HUDEP-2 (cell line): ENCODE data around the gene APEH.

ENCODE experiments used
- DNase-seq, 76 experiments: peaks; one replicate each; lab custom pipeline; 2025; ENCODE audit not compliant: unreplicated experiment in 76 of 76; lab: John Stamatoyannopoulos, UW

Gene APEH

GRCh38 chr3:49723628-49724551 is 49.7 kb downstream of the APEH start, which contains the start of gene GMPPB:
GMPPB (minus strand) TSS chr3:49723951; CDS start chr3:49723726, 225 bp downstream.
- DNase-seq, result peak in 75 of 76 experiments; percentile 27 to 97 (median 93)

GRCh38 chr3:49724586-49724985 is 50.4 kb downstream of the APEH start:
- DNase-seq, result no peak

GRCh38 chr3:49725906-49726681 is 51.9 kb downstream of the APEH start:
- DNase-seq, result peak in 1 of 76 experiments; percentile 14

- no peak for DNase-seq
Observed at GRCh38 chr3:49727154-49727923, 53.2 kb downstream of the APEH start.

- no peak for DNase-seq
Observed at GRCh38 chr3:49727924-49728361, 53.8 kb downstream of the APEH start.

GRCh38 chr3:49729966-49730609 is 55.9 kb downstream of the APEH start:
- DNase-seq, result peak in 5 of 76 experiments; percentile 1 to 24 (median 13)

- no peak for DNase-seq
Observed at GRCh38 chr3:49732597-49732996, 58.4 kb downstream of the APEH start.

- no peak for DNase-seq
Observed at GRCh38 chr3:49733551-49733950, 59.4 kb downstream of the APEH start.
